OCI-LY7 (cell line): ENCODE measurements around the gene IL6. TPM values are rescaled to one million over a fixed set of nuclear protein-coding genes. Genes with fewer than 3 reads are reported as not detected.

ENCODE experiments used
- BruUV-seq: library from RNA; stranded (reverse); fragments of 400-500 nt; replicated peaks from 2 replicates; lab custom pipeline; 2021; lab: Mats Ljungman, UMichigan
- CTCF ChIA-PET: fragments of 300-600 bp; sonication (Branson Sonifier 250); formaldehyde crosslinking; loops from one replicate; lab custom pipeline; 2022; ENCODE audit warnings: antibody characterized with exemption; ENCODE audit not compliant: unreplicated experiment; lab: Charles Lee
- POLR2A ChIA-PET: fragments of 300-600 bp; sonication (Branson Sonifier 250); formaldehyde crosslinking; loops from one replicate; lab custom pipeline; 2022; ENCODE audit warnings: antibody characterized with exemption; lab: Charles Lee
- DNase-seq: peaks from one replicate; pipeline ENCODE4 v3.0.0-alpha.2; 2015; ENCODE audit warnings: low spot score
- H2AFZ ChIP-seq: fragments of 200-600 bp; sonication (generic), shearing (Covaris generic); 2 replicates; pipeline ENCODE4 v1.6.1; 2014; ENCODE audit warnings: mild to moderate bottlenecking, antibody characterized with exemption, low read length, moderate library complexity
- H3K27ac ChIP-seq: fragments of 200-600 bp; sonication (generic); 2 replicates; pipeline ENCODE4 v1.5.1; 2014; ENCODE audit warnings: mixed run types, low read depth, mild to moderate bottlenecking, moderate library complexity, low read length, inconsistent platforms; ENCODE audit not compliant: poor library complexity, severe bottlenecking
- H3K36me3 ChIP-seq: fragments of 200-600 bp; sonication (generic); 2 replicates; pipeline ENCODE4 v1.6.1; 2014; ENCODE audit warnings: mild to moderate bottlenecking, antibody characterized with exemption, low read length, moderate library complexity, mixed read lengths; ENCODE audit not compliant: insufficient read depth
- H3K4me1 ChIP-seq: fragments of 200-600 bp; sonication (generic); 2 replicates; pipeline ENCODE4 v1.5.1; 2014; ENCODE audit warnings: mild to moderate bottlenecking, low read length; ENCODE audit not compliant: insufficient read depth, poor library complexity, severe bottlenecking
- H3K4me2 ChIP-seq: fragments of 200-600 bp; sonication (generic); 2 replicates; pipeline ENCODE4 v1.6.1; 2014; ENCODE audit warnings: mild to moderate bottlenecking, low read length
- H3K4me3 ChIP-seq: fragments of 200-600 bp; sonication (generic); 2 replicates; pipeline ENCODE4 v1.5.1; 2014; ENCODE audit warnings: mild to moderate bottlenecking, low read depth, low read length; ENCODE audit not compliant: poor library complexity, severe bottlenecking
- H3K79me2 ChIP-seq: fragments of 200-600 bp; sonication (generic); 2 replicates; pipeline ENCODE4 v1.6.1; 2016; ENCODE audit warnings: low read depth, mild to moderate bottlenecking, low read length, moderate library complexity, mixed read lengths; ENCODE audit not compliant: insufficient read depth
- H3K9me2 ChIP-seq: fragments of 200-600 bp; sonication (generic); 2 replicates; pipeline ENCODE4 v1.6.1; 2016; ENCODE audit warnings: mild to moderate bottlenecking, low read length, mixed read lengths; ENCODE audit not compliant: insufficient read depth
- H3K9me3 ChIP-seq: fragments of 200-600 bp; sonication (generic); 2 replicates; pipeline ENCODE4 v1.6.1; 2014; ENCODE audit warnings: mild to moderate bottlenecking, mixed run types, low read length, mixed read lengths
- H4K20me1 ChIP-seq: fragments of 200-600 bp; sonication (generic); 2 replicates; pipeline ENCODE4 v1.6.1; 2014; ENCODE audit warnings: mild to moderate bottlenecking, antibody characterized with exemption, low read length, moderate library complexity, mixed read lengths; ENCODE audit not compliant: insufficient read depth
- CTCF ChIP-seq: fragments of 200-600 bp; sonication (generic); conservative IDR thresholded peaks from 2 replicates; pipeline ENCODE4 v1.5.1; 2014; ENCODE audit warnings: mild to moderate bottlenecking, antibody characterized with exemption, low read length, moderate library complexity, mixed read lengths
- EZH2phosphoT487 ChIP-seq: fragments of 200-600 bp; sonication (generic); IDR thresholded peaks from 2 replicates; pipeline ENCODE4 v1.6.1; 2018; ENCODE audit warnings: low read depth, borderline replicate concordance, mild to moderate bottlenecking, mixed run types, antibody characterized with exemption, low read length, moderate library complexity, mixed read lengths
- intact Hi-C: fragments of 100-400 bp; cut with micrococcal nuclease; formaldehyde crosslinking; loops from one replicate; pipeline ENCODE4 v1.10.0; 2022; ENCODE audit not compliant: unreplicated experiment
- total RNA-seq, 2 experiments: library from RNA; depleted of rRNA in 1 of 2; stranded (reverse); fragments of >200 nt in 1 of 2; shearing (Covaris generic) in 1 of 2; gene quantifications; 2 replicates each; pipeline ENCODE4 v1.2.3, GENCODE V29; 2014 to 2022

The IL6 gene
- total RNA-seq, 2 experiments from 2014 or later: not detected

- POLR2A ChIA-PET: interaction anchor here (0.7 to 2.2 kb wide), 8 partner anchors 11 to 162 kb away, joined by 3 to 7 read pairs (median 4); no protein-coding TSS in a partner anchor
- no TSS peak for BruUV-seq
Measured at GRCh38 chr7:22722536-22723180, 4.3 kb upstream of the IL6 start.

DNA sequence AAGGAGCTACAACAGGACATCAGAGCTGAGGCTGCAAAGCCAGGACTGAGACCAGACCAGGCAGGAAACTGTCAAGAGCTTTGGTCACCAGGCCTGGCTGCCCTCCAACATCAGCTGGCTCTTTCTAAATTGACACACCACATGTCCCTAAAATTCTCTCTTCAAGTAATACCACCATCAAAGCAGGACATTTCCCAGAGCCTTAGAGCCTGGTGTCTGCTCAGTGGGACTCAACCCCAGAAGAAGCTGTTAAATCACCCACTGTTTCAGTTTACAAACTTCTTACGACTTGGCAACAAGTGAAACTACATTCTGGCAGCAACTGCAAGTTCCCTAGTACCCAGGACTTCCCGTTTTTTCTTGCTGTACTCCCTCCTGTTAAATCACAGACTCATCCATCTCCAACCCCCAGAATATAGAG lies 3.8 kb upstream of the IL6 start:
- ChIA-PET POLR2A (interaction anchor here (0.6 to 2.2 kb wide), 10 partner anchors 9 to 163 kb away, joined by 3 to 9 read pairs (median 4); no protein-coding TSS in a partner anchor), CTCF (interaction anchor here (2.8 kb wide), 1 partner anchor 162 kb away, joined by 15 read pairs; no protein-coding TSS in a partner anchor)
- BruUV-seq: no TSS peak
- H3K9me2 ChIP-seq: no peaks in the 10 kb centered on the region
- intact Hi-C loops: loop anchor here (10.0 kb wide), 1 partner anchor 618 kb away; no protein-coding TSS in a partner anchor
- H3K4me3 ChIP-seq: no peak overlapping the region
- H2AFZ ChIP-seq: peak overlapping the region; percentile 12; the same call in 1 of the 2 replicates
- no peaks in the 10 kb centered on the region for H3K9me3 ChIP-seq
- no peak for TF ChIP-seq CTCF
- TF ChIP-seq EZH2phosphoT487: no peak
- no peaks in the 10 kb centered on the region for H3K36me3 ChIP-seq
- H3K27ac ChIP-seq: no peak overlapping the region
- DNase-seq: no peak
- H4K20me1 ChIP-seq: no peaks in the 10 kb centered on the region
- no peak overlapping the region; the same call in 1 of the 2 replicates for H3K4me2 ChIP-seq
- no peaks in the 10 kb centered on the region for H3K79me2 ChIP-seq
- peaks cover 3% of the 10 kb centered on the region for H3K4me1 ChIP-seq

More at GRCh38 chr7:22722536-22723180, 4.3 kb upstream of the IL6 start:
- CTCF ChIA-PET: interaction anchor here (2.8 kb wide), 1 partner anchor 161 kb away, joined by 15 read pairs; no protein-coding TSS in a partner anchor
- no peak for DNase-seq
- Histone ChIP-seq H3K4me1 (peaks cover 3% of the 10 kb centered on the region), H4K20me1 (no peaks in the 10 kb centered on the region), H3K36me3 (no peaks in the 10 kb centered on the region), H3K4me2 (no peak overlapping the region), H3K27ac (no peak overlapping the region), H3K9me2 (no peaks in the 10 kb centered on the region), H2AFZ (no peak overlapping the region), H3K79me2 (no peaks in the 10 kb centered on the region), H3K4me3 (no peak overlapping the region), H3K9me3 (no peaks in the 10 kb centered on the region)
- intact Hi-C loops: loop anchor here (10.0 kb wide), 1 partner anchor 618 kb away; no protein-coding TSS in a partner anchor
- TF ChIP-seq EZH2phosphoT487 (no peak), CTCF (no peak)
